Stimulated activated CD8-positive, alpha-beta memory T cell treated with anti-CD3 and anti-CD28 coated beads, Interleukin-2, amount 100 ng/mL, for 1 hour (primary cell): Measurements from ENCODE around the gene APOA1.

Source experiments
- DNase-seq, 2 donors: peaks; one replicate each; pipeline ENCODE4 v3.0.0-alpha.2; 2020; ENCODE audit warnings: low read depth in 2 of 2

Gene APOA1

DNA sequence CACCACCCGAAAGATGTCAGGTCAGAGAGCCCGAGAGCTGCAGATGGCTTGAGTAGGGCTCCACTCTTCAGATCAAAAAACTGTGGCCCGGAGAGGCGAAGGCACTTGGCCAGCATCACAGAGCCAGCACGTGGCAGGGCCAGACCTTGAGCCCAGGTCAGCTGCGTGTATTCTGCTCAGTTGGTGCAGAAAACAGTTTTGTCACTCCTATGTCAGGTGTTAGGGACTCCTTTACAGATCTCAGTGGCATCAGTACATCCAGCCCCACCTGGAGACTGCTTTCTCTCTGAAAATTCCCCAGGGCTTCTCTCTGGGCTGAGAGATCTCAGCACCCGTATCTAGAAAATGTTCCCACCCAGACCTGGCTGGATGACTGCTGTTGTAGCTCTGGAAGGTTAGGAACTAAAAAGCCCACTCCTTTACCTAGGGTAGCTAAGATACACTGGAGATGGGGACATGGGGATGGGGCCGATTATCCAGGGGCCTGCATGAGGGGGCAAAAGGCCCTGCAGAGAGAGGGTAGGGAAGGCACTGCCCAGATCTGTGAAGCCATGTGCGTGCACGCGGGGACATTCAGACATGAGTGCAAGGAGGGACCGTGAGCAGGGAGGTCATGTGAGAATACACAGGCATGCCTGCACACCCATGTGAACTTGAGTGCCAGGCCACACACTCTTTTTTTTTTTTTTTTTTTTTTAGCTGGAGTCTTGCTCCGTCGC, 3.4 kb downstream of the APOA1 start:
- DNase-seq, result no peak

GRCh38 chr11:116833491-116833815, 4.0 kb downstream of the APOA1 start:
- DNase-seq, result no peak

GRCh38 chr11:116832350-116833290, 4.8 kb downstream of the APOA1 start:
- DNase-seq, result no peak

DNA sequence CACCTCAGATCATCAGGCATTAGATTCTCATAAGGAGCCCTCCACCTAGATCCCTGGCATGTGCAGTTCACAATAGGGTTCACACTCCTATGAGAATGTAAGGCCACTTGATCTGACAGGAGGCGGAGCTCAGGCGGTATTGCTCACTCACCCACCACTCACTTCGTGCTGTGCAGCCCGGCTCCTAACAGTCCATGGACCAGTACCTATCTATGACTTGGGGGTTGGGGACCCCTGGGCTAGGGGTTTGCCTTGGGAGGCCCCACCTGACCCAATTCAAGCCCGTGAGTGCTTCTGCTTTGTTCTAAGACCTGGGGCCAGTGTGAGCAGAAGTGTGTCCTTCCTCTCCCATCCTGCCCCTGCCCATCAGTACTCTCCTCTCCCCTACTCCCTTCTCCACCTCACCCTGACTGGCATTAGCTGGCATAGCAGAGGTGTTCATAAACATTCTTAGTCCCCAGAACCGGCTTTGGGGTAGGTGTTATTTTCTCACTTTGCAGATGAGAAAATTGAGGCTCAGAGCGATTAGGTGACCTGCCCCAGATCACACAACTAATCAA, 5.6 kb downstream of the APOA1 start:
- DNase-seq, result no peak

DNA sequence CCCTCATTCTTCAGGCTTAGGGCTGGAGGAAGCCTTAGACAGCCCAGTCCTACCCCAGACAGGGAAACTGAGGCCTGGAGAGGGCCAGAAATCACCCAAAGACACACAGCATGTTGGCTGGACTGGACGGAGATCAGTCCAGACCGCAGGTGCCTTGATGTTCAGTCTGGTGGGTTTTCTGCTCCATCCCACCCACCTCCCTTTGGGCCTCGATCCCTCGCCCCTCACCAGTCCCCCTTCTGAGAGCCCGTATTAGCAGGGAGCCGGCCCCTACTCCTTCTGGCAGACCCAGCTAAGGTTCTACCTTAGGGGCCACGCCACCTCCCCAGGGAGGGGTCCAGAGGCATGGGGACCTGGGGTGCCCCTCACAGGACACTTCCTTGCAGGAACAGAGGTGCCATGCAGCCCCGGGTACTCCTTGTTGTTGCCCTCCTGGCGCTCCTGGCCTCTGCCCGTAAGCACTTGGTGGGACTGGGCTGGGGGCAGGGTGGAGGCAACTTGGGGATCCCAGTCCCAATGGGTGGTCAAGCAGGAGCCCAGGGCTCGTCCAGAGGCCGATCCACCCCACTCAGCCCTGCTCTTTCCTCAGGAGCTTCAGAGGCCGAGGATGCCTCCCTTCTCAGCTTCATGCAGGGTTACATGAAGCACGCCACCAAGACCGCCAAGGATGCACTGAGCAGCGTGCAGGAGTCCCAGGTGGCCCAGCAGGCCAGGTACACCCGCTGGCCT, 7.1 kb downstream of the APOA1 start:
- DNase-seq, result no peak

DNA sequence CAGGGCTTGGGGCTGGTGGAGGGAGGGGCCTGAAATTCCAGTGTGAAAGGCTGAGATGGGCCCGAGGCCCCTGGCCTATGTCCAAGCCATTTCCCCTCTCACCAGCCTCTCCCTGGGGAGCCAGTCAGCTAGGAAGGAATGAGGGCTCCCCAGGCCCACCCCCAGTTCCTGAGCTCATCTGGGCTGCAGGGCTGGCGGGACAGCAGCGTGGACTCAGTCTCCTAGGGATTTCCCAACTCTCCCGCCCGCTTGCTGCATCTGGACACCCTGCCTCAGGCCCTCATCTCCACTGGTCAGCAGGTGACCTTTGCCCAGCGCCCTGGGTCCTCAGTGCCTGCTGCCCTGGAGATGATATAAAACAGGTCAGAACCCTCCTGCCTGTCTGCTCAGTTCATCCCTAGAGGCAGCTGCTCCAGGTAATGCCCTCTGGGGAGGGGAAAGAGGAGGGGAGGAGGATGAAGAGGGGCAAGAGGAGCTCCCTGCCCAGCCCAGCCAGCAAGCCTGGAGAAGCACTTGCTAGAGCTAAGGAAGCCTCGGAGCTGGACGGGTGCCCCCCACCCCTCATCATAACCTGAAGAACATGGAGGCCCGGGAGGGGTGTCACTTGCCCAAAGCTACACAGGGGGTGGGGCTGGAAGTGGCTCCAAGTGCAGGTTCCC, 7.8 kb downstream of the APOA1 start, which contains the start of gene APOC3:
Gene APOC3 (plus strand): TSS at position 383 of the 659 bp plus-strand sequence. CDS start 676 bp downstream, outside the sequence.
- DNase-seq, result no peak

DNA sequence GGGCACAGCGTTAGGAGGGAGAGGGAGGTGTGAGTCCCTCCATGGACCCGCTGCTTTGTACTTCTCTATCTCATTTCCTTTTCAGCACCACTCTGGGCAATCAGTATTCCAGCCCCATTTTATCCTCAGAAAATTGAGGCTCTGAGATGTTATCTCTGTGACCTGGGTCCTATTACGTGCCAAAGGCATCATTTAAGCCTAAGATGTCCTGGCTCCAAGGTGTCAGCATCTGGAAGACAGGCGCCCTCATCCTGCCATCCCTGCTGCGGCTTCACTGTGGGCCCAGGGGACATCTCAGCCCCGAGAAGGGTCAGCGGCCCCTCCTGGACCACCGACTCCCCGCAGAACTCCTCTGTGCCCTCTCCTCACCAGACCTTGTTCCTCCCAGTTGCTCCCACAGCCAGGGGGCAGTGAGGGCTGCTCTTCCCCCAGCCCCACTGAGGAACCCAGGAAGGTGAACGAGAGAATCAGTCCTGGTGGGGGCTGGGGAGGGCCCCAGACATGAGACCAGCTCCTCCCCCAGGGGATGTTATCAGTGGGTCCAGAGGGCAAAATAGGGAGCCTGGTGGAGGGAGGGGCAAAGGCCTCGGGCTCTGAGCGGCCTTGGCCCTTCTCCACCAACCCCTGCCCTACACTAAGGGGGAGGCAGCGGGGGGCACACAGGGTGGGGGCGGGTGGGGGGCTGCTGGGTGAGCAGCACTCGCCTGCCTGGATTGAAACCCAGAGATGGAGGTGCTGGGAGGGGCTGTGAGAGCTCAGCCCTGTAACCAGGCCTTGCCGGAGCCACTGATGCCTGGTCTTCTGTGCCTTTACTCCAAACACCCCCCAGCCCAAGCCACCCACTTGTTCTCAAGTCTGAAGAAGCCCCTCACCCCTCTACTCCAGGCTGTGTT, 8.5 kb downstream of the APOA1 start:
- no peak for DNase-seq

DNA sequence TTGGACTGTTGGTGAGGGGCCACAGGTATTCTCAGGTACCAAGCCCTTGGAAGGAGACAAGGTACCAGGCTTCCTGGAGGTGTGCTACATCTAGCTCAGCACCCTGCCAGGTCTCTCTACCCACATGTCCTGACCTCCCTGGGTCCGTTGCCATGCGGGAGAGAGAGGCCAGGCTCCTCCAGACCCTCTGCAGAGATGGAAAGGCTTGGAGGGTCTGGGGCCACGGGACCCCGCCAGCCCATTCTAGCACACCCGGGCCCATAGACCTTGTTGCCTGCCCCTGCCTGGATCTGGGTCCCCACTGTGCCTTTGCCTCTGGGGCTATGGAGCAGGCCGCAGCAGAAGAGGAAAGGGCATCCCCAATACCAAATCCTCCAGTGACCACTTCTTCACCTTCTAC, 10.0 kb downstream of the APOA1 start:
- no peak for DNase-seq

DNA sequence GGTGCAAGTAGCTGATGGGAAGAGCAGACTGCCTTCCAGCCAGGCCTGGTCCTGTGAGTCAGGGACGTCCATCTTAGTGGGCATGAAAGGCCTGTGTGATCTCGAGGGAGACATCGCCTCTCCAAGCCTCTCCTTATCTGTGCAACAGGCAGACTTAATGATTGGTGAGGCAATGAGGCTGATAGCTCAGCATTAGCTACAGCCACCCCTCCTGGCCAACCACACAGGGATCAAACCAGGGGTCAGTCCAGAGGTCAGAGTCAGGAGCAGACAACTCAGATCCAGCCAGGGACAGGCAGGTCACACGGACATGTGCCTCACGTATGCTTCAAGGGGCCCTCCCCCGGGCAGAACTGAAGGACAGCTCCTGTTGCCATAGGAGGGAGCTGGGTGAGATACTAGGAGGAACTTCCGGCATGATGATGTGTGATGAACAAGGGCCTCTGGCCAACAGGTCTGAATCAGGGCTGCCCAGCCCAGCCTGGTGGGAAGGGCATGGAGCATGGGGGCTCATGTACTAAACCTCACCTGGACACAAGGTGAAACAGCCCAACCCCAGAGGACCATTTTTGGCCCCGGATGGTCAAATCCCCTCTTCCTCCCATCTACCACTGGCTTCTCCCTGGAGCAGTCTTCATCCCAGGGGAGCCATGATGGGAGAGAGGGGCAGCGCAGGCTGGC, 10.5 kb downstream of the APOA1 start:
- DNase-seq, result no peak

GRCh38 chr11:116825854-116826750, 11.3 kb downstream of the APOA1 start:
- DNase-seq, result no peak

- DNase-seq, result no peak
Measured at GRCh38 chr11:116825434-116825833, 12.0 kb downstream of the APOA1 start.

GRCh38 chr11:116823031-116823843, 14.2 kb downstream of the APOA1 start, which contains the start of gene APOA4:
Gene APOA4, minus strand, starts transcription at chr11:116823304. Its CDS starts 113 bp downstream, at chr11:116823191.
- no peak for DNase-seq

DNA sequence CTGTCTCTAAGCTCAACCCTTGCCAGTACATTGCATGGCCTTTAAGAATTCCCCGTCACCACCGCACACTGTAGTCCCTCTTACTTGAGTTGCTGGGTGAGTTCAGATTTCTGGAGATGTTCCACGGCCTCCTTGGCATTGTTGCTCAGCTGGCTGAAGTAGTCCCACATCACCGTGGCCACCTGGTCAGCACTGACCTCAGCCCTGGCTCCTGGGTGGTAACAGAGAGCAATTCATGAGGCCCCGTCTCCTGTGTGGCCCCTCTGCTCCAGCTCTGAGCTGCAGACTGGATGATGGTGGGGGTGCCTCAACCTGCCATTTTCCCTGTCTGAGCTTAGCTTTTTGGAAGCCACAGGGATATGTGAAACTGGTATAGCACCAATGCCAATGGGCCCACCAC, 14.8 kb downstream of the APOA1 start:
- DNase-seq, result no peak

DNA sequence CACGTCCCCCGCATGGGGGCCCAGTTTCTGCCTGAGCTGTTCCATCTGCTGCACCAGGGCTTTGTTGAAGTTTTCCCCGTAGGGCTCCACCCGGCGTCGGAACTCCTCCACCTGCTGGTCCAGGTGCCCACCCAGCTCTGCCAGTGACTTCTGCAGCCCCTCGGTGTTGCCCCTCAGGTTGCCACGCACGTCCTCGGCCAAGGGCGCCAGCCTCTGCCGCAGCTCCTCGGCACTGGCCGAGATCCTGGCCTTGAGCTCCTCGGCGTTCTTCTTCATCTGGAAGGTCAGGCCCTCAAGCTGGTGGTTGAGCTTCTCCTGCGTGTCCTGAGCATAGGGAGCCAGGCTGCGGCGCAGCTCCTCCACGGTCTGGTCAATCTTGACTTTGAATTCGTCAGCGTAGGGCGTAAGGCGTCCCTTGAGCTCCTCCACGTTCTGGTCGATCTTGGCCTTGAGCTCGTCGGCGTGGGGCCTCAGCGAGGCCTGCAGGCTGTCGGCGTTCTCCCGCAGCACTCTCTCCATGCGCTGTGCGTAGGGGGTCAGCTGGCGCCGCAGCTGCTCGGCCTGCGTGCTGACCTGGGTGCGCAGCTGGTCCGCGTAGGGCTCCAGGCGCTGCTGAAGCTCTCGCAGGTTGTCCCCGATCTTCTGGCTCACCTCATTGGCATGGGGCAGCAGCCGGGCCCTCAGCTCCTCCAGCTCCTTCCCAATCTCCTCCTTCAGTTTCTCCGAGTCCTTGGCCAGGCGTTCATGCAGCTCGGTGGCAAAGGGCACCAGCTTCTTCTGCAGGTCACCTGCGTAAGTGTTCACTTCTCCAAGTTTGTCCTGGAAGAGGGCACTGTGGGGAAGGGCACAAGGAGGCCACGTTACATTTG, 16.1 kb downstream of the APOA1 start:
- no peak for DNase-seq

- no peak for DNase-seq
Measured at GRCh38 chr11:116819049-116819448, 18.4 kb downstream of the APOA1 start.

DNA sequence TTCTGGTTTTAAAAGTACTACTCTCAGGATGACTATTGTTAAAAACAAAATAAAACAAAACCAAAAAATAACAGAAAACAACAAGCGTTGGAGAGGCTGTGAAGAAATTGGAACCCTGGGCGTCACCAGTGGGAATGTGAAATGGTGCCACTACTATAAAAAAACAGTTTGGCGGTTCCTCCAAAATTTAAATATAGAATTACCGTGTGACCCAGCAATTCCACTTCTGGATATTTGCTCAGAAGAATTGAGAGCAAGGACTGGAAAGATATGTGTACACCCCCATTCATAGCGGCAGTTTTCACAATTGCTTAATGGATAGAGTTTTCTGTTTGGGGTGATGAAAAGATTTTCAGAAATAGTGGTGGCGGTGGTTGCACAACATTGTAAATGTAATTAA, 22.9 kb downstream of the APOA1 start:
- no peak for DNase-seq
